HEK293 (cell line): ENCODE measurements around the gene SRRM2.

Experiments used
- BCL11A ChIP-seq: fragments of 450-650 bp; formaldehyde crosslinking; IDR thresholded peaks from 2 replicates; pipeline ENCODE4 v1.5.1; 2016; ENCODE audit warnings: low read depth, missing biosample characterization, missing genetic modification characterization
- KLF7 ChIP-seq: fragments of 450-650 bp; formaldehyde crosslinking; IDR thresholded peaks from 2 replicates; pipeline ENCODE4 v1.5.1; 2016; ENCODE audit warnings: missing biosample characterization, missing genetic modification characterization, borderline replicate concordance
- ZIC2 ChIP-seq: fragments of 450-650 bp; formaldehyde crosslinking; IDR thresholded peaks from 2 replicates; pipeline ENCODE4 v1.5.1; 2016; ENCODE audit warnings: missing biosample characterization, missing genetic modification characterization
- ZNF24 ChIP-seq: fragments of 450-650 bp; formaldehyde crosslinking; IDR thresholded peaks from 2 replicates; pipeline ENCODE4 v1.5.1; 2016; ENCODE audit warnings: missing biosample characterization, missing genetic modification characterization
- TF ChIP-seq, protein P1 (sequence below): fragments of 450-650 bp; formaldehyde crosslinking; conservative IDR thresholded peaks from 2 replicates; pipeline ENCODE4 v1.5.1; 2016; ENCODE audit warnings: low read depth, missing biosample characterization, missing genetic modification characterization
- TF ChIP-seq, protein P2 (sequence below): fragments of 450-650 bp; formaldehyde crosslinking; IDR thresholded peaks from 2 replicates; pipeline ENCODE4 v1.5.1; 2016; ENCODE audit warnings: missing biosample characterization, missing genetic modification characterization
- TF ChIP-seq, protein P3 (sequence below): fragments of 450-650 bp; formaldehyde crosslinking; IDR thresholded peaks from 2 replicates; pipeline ENCODE4 v1.5.1; 2016; ENCODE audit warnings: missing biosample characterization, missing genetic modification characterization
- TF ChIP-seq, protein P4 (sequence below): fragments of 450-650 bp; formaldehyde crosslinking; IDR thresholded peaks from 2 replicates; pipeline ENCODE4 v1.5.1; 2016; ENCODE audit warnings: missing biosample characterization, missing genetic modification characterization
- TF ChIP-seq, protein P5 (sequence below): fragments of 450-650 bp; formaldehyde crosslinking; IDR thresholded peaks from 2 replicates; pipeline ENCODE4 v1.5.1; 2017; ENCODE audit warnings: missing biosample characterization, missing genetic modification characterization

DNA sequence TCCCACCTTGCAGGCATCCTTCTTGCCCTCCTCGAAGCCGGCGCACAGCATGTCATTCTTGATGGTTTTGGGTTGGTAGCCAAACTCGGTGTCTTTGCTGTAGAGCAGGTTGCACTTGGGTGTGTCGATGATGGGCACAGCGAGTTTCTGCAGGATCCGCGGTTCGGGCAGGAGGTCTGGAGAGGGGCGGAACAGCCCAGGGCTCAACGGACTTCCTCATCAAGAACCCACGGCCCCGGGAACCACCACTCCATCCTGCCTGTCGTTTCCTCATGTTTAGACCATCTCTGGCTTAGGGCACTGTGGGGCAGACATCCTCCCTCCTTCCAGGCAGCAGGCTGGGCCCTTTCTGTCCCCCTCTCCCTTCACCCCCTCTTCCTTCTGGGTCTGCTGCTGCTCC lies 38.9 kb upstream of the SRRM2 start:
- TF ChIP-seq, protein P1, sequence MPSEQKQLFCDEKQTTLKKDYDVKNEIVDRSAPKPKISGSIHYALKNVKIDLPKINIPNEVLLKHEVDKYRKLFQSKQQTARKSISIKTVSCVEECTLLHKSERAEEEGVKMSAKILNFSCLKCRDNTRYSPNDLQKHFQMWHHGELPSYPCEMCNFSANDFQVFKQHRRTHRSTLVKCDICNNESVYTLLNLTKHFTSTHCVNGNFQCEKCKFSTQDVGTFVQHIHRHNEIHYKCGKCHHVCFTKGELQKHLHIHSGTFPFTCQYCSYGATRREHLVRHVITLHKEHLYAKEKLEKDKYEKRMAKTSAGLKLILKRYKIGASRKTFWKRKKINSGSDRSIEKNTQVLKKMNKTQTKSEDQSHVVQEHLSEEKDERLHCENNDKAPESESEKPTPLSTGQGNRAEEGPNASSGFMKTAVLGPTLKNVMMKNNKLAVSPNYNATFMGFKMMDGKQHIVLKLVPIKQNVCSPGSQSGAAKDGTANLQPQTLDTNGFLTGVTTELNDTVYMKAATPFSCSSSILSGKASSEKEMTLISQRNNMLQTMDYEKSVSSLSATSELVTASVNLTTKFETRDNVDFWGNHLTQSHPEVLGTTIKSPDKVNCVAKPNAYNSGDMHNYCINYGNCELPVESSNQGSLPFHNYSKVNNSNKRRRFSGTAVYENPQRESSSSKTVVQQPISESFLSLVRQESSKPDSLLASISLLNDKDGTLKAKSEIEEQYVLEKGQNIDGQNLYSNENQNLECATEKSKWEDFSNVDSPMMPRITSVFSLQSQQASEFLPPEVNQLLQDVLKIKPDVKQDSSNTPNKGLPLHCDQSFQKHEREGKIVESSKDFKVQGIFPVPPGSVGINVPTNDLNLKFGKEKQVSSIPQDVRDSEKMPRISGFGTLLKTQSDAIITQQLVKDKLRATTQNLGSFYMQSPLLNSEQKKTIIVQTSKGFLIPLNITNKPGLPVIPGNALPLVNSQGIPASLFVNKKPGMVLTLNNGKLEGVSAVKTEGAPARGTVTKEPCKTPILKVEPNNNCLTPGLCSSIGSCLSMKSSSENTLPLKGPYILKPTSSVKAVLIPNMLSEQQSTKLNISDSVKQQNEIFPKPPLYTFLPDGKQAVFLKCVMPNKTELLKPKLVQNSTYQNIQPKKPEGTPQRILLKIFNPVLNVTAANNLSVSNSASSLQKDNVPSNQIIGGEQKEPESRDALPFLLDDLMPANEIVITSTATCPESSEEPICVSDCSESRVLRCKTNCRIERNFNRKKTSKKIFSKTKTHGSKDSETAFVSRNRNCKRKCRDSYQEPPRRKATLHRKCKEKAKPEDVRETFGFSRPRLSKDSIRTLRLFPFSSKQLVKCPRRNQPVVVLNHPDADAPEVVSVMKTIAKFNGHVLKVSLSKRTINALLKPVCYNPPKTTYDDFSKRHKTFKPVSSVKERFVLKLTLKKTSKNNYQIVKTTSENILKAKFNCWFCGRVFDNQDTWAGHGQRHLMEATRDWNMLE (tag by site-specific recombination) = no peak
- TF ChIP-seq ZIC2 (tag by site-specific recombination) (no peak), ZNF24 (tag by site-specific recombination) (no peak), BCL11A (tag by site-specific recombination) (no peak), KLF7 (no peak)
- TF ChIP-seq, protein P2, sequence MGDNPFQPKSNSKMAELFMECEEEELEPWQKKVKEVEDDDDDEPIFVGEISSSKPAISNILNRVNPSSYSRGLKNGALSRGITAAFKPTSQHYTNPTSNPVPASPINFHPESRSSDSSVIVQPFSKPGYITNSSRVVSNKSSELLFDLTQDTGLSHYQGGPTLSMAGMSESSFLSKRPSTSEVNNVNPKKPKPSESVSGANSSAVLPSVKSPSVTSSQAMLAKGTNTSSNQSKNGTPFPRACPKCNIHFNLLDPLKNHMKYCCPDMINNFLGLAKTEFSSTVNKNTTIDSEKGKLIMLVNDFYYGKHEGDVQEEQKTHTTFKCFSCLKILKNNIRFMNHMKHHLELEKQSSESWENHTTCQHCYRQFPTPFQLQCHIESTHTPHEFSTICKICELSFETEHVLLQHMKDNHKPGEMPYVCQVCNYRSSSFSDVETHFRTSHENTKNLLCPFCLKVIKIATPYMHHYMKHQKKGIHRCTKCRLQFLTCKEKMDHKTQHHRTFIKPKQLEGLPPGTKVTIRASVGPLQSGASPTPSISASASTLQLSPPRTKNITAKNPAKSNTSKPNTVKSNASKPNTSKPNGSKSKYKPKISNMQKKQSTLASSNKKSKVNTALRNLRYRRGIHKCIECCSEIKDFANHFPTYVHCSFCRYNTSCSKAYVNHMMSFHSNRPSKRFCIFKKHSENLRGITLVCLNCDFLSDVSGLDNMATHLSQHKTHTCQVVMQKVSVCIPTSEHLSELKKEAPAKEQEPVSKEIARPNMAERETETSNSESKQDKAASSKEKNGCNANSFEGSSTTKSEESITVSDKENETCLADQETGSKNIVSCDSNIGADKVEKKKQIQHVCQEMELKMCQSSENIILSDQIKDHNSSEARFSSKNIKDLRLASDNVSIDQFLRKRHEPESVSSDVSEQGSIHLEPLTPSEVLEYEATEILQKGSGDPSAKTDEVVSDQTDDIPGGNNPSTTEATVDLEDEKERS (tag by site-specific recombination) = no peak
- TF ChIP-seq, protein P3, sequence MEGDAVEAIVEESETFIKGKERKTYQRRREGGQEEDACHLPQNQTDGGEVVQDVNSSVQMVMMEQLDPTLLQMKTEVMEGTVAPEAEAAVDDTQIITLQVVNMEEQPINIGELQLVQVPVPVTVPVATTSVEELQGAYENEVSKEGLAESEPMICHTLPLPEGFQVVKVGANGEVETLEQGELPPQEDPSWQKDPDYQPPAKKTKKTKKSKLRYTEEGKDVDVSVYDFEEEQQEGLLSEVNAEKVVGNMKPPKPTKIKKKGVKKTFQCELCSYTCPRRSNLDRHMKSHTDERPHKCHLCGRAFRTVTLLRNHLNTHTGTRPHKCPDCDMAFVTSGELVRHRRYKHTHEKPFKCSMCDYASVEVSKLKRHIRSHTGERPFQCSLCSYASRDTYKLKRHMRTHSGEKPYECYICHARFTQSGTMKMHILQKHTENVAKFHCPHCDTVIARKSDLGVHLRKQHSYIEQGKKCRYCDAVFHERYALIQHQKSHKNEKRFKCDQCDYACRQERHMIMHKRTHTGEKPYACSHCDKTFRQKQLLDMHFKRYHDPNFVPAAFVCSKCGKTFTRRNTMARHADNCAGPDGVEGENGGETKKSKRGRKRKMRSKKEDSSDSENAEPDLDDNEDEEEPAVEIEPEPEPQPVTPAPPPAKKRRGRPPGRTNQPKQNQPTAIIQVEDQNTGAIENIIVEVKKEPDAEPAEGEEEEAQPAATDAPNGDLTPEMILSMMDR (tag by site-specific recombination) = no peak
- TF ChIP-seq, protein P4, sequence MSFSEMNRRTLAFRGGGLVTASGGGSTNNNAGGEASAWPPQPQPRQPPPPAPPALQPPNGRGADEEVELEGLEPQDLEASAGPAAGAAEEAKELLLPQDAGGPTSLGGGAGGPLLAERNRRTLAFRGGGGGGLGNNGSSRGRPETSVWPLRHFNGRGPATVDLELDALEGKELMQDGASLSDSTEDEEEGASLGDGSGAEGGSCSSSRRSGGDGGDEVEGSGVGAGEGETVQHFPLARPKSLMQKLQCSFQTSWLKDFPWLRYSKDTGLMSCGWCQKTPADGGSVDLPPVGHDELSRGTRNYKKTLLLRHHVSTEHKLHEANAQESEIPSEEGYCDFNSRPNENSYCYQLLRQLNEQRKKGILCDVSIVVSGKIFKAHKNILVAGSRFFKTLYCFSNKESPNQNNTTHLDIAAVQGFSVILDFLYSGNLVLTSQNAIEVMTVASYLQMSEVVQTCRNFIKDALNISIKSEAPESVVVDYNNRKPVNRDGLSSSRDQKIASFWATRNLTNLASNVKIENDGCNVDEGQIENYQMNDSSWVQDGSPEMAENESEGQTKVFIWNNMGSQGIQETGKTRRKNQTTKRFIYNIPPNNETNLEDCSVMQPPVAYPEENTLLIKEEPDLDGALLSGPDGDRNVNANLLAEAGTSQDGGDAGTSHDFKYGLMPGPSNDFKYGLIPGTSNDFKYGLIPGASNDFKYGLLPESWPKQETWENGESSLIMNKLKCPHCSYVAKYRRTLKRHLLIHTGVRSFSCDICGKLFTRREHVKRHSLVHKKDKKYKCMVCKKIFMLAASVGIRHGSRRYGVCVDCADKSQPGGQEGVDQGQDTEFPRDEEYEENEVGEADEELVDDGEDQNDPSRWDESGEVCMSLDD (tag by site-specific recombination) = no peak
- TF ChIP-seq, protein P5, sequence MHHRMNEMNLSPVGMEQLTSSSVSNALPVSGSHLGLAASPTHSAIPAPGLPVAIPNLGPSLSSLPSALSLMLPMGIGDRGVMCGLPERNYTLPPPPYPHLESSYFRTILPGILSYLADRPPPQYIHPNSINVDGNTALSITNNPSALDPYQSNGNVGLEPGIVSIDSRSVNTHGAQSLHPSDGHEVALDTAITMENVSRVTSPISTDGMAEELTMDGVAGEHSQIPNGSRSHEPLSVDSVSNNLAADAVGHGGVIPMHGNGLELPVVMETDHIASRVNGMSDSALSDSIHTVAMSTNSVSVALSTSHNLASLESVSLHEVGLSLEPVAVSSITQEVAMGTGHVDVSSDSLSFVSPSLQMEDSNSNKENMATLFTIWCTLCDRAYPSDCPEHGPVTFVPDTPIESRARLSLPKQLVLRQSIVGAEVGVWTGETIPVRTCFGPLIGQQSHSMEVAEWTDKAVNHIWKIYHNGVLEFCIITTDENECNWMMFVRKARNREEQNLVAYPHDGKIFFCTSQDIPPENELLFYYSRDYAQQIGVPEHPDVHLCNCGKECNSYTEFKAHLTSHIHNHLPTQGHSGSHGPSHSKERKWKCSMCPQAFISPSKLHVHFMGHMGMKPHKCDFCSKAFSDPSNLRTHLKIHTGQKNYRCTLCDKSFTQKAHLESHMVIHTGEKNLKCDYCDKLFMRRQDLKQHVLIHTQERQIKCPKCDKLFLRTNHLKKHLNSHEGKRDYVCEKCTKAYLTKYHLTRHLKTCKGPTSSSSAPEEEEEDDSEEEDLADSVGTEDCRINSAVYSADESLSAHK (tag by site-specific recombination) = no peak
